Prostate gland (tissue), 2 donors: ENCODE results near the gene ZBTB5.

Experiments used
- CTCF ChIP-seq, 4 experiments: fragments of 200-600 bp in 2 of 4; fragments of 450-650 bp in 2 of 4; sonication (generic) in 2 of 4; IDR thresholded peaks; 1 replicate in 3 of 4; 2 replicates in 1 of 4; pipeline ENCODE4 v1.5.1; 2016 to 2019; ENCODE audit warnings: antibody characterized with exemption in 4 of 4, mild to moderate bottlenecking in 2 of 4, moderate library complexity in 2 of 4
- POLR2AphosphoS5 ChIP-seq: sonication (generic); formaldehyde crosslinking; IDR thresholded peaks from one replicate; pipeline ENCODE4 v1.6.1; 2017; ENCODE audit warnings: antibody characterized with exemption

GRCh38 chr9:37428345-37428744 lies 36.9 kb downstream of the ZBTB5 start:
- TF ChIP-seq CTCF (IDR thresholded peaks at IDR 0.05) (no peak), POLR2AphosphoS5 (no peak)
